Caco-2 (cell line): ENCODE results near the gene GNL2. TPM values are rescaled to one million over a fixed set of nuclear protein-coding genes. Genes with fewer than 3 reads are reported as not detected.
A peak's percentile ranks its signal among the peaks of the same experiment; 100 is the strongest.

Experiments
- Bru-seq: library from RNA; stranded (reverse); fragments of 400-500 nt; gene quantifications from one replicate; lab custom pipeline; 2021; lab: Mats Ljungman, UMichigan
- BruChase-seq, 2 experiments: library from RNA; stranded (reverse); fragments of 400-500 nt; gene quantifications; one replicate each; lab custom pipeline; 2021; lab: Mats Ljungman, UMichigan
- BruUV-seq: library from RNA; stranded (reverse); fragments of 400-500 nt; replicated peaks from 2 replicates; lab custom pipeline; 2021; lab: Mats Ljungman, UMichigan
- CTCF ChIA-PET: fragments of 300-600 bp; sonication (Branson Sonifier 250); formaldehyde crosslinking; loops from one replicate; lab custom pipeline; 2022; ENCODE audit warnings: antibody characterized with exemption; lab: Charles Lee
- POLR2A ChIA-PET: fragments of 300-600 bp; sonication (Branson Sonifier 250); formaldehyde crosslinking; loops from one replicate; lab custom pipeline; 2022; ENCODE audit warnings: antibody characterized with exemption; lab: Charles Lee
- DNase-seq, 2 experiments: peaks; one replicate each; pipeline versions ENCODE4 v3.0.0 to v3.0.0-alpha.2; 2020 to 2022
- H3K27me3 ChIP-seq: replicated peaks from 2 replicates; pipeline ENCODE4 v1.6.0; 2011; ENCODE audit warnings: low read length; ENCODE audit not compliant: control insufficient read depth, insufficient read depth
- H3K36me3 ChIP-seq: 2 replicates; pipeline ENCODE4 v1.5.1; 2011; ENCODE audit warnings: low read length; ENCODE audit not compliant: control insufficient read depth, insufficient read depth
- H3K4me1 ChIP-seq: fragments of 250-450 bp; sonication (Bioruptor Pico); 2 replicates; pipeline ENCODE4 v1.5.1; 2020; ENCODE audit warnings: mild to moderate bottlenecking
- H3K4me3 ChIP-seq: 2 replicates; pipeline ENCODE4 v1.5.1; 2011; ENCODE audit warnings: low read depth, mild to moderate bottlenecking, control low read depth, low read length
- H3K9me3 ChIP-seq: fragments of 250-450 bp; sonication (Bioruptor Pico); 2 replicates; pipeline ENCODE4 v1.5.1; 2020; ENCODE audit warnings: mild to moderate bottlenecking, moderate library complexity
- H3K27ac Mint-ChIP-seq: one replicate; pipeline ENCODE4 v1.8.0; 2022; ENCODE audit warnings: mixed read lengths; ENCODE audit not compliant: unreplicated experiment
- H3K27me3 Mint-ChIP-seq: one replicate; pipeline ENCODE4 v1.8.0; 2022; ENCODE audit warnings: mixed read lengths; ENCODE audit not compliant: insufficient read depth, unreplicated experiment
- H3K36me3 Mint-ChIP-seq: one replicate; pipeline ENCODE4 v1.8.0; 2022; ENCODE audit warnings: mild to moderate bottlenecking, mixed read lengths; ENCODE audit not compliant: insufficient read depth, unreplicated experiment
- H3K4me1 Mint-ChIP-seq: one replicate; pipeline ENCODE4 v1.8.0; 2022; ENCODE audit warnings: low read depth, mixed read lengths; ENCODE audit not compliant: unreplicated experiment
- H3K4me3 Mint-ChIP-seq: one replicate; pipeline ENCODE4 v1.8.0; 2022; ENCODE audit warnings: mild to moderate bottlenecking, moderate library complexity, mixed read lengths; ENCODE audit not compliant: unreplicated experiment
- H3K9me3 Mint-ChIP-seq: one replicate; pipeline ENCODE4 v1.8.0; 2022; ENCODE audit warnings: mixed read lengths; ENCODE audit not compliant: unreplicated experiment
- CTCF ChIP-seq, 2 experiments: fragments of 200-600 bp in 1 of 2; IDR thresholded peaks; 1 replicate in 1 of 2; 2 replicates in 1 of 2; pipeline versions ENCODE4 v1.5.1 to v1.8.0; 2011 to 2022; ENCODE audit warnings: antibody characterized with exemption in 1 of 2, control low read depth in 1 of 2, inconsistent platforms in 1 of 2, low read depth in 1 of 2, low read length in 1 of 2, mild to moderate bottlenecking in 1 of 2, moderate library complexity in 1 of 2; ENCODE audit not compliant: insufficient read depth in 1 of 2, severe bottlenecking in 1 of 2, unreplicated experiment in 1 of 2
- intact Hi-C: fragments of 100-400 bp; cut with micrococcal nuclease; formaldehyde crosslinking; loops from one replicate; pipeline ENCODE4 v1.10.0; 2022; ENCODE audit not compliant: unreplicated experiment
- long read RNA-seq: library from polyadenylated mRNA; stranded (forward); transcript quantifications from one replicate; pipeline ENCODE4 v2.0.0, GENCODE V29; 2022
- total RNA-seq: library from RNA; stranded (reverse); gene quantifications from 2 replicates; pipeline ENCODE4 v1.2.3, GENCODE V29; 2022

GNL2 gene
- total RNA-seq (51.6 and 53.8 TPM in 2 replicates), Bru-seq, nascent RNA (percentile 82 among the genes with signal in this experiment), BruChase-seq, experiment 1, labeled RNA remaining after a 2-hour chase (percentile 85 among the genes with signal in this experiment), BruChase-seq, experiment 2, labeled RNA remaining after a 6-hour chase (percentile 88 among the genes with signal in this experiment)
- long read RNA-seq, transcript GNL2-201 (16 exons, 2,334 nt), result major isoform, 70 of 86 reads
- long read RNA-seq, partial matches to known transcripts, result 5 of 86 reads
- long read RNA-seq, other reads (novel, unspliced or antisense), result 8 of 86 reads

DNA sequence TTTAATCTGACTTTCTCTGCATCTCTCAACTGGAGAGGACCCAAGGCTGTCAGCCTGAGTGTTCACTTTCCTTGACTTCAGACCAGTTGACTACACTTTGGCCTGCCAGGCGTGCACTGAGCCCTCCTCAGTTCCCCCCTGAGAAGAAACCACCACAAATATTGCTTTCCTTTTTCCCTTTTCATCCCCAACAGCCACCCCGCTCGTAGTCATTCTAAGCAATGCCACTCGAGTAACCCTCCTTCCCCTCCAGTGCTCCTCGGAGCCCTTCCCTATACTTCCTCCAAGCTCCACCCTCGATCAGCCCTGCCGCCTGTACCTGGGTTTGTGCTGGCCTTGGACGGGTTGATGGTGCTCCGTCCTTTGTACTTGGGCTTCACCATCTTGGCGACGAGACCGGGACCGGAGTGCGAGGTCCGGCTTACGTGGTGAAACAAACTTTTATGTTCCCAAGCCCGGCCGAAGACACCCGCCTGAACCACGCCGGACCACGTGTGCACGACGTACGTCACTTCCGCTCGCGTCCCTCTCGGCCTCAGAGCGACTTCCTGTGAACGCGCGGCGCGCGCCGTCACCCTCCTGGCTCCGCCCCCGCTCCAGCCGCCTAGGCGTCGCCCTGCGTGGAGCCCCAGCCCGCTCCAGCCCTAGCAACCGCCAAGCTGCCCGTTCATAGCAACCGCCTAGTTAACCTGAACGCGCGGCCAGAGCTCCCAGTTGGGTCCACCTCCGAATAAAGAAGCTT is at the start of gene GNL2:
Gene GNL2, minus strand, starts transcription at position 498 of the 742 bp plus-strand sequence. Its CDS starts 115 bp downstream, at position 383.
- Mint-ChIP-seq H3K36me3 (peaks cover 30% of the 10 kb centered on the region), H3K4me1 (no peaks in the 10 kb centered on the region), H3K4me3 (peak within 1 kb of the TSS; percentile 100), H3K27me3 (no peaks in the 10 kb centered on the region), H3K27ac (peak within 1 kb of the TSS; percentile 100), H3K9me3 (no peaks in the 10 kb centered on the region)
- 0 out of 2 replicates have a peak, but pooled peaks cover 6% of the 10 kb centered on the region for H3K4me1 ChIP-seq
- no peaks in the 10 kb centered on the region for H3K9me3 ChIP-seq
- ChIA-PET POLR2A (interaction anchor here (0.6 to 1.4 kb wide), 3 partner anchors 16 to 96 kb away, joined by 3 to 4 read pairs (median 3); a partner anchor contains a TSS), CTCF (interaction anchor here (1.4 kb wide), 2 partner anchors 81 to 95 kb away, joined by 4 to 5 read pairs; partner anchors contain the start of gene MEAF6)
- no peaks in the 10 kb centered on the region for H3K36me3 ChIP-seq
- TSS peak; percentile 60 for BruUV-seq
- peak within 1 kb of the TSS; percentile 53 for H3K4me3 ChIP-seq
- intact Hi-C loops, result no loop called here
- no peaks in the 10 kb centered on the region for H3K27me3 ChIP-seq
- DNase-seq, result peak; percentile 91 to 94
- no peak for TF ChIP-seq CTCF (IDR thresholded peaks at IDR 0.05; ENCODE audit: insufficient read depth in 1 of 2, low read depth in 1 of 2, low read length in 1 of 2, severe bottlenecking in 1 of 2, unreplicated experiment in 1 of 2)

DNA sequence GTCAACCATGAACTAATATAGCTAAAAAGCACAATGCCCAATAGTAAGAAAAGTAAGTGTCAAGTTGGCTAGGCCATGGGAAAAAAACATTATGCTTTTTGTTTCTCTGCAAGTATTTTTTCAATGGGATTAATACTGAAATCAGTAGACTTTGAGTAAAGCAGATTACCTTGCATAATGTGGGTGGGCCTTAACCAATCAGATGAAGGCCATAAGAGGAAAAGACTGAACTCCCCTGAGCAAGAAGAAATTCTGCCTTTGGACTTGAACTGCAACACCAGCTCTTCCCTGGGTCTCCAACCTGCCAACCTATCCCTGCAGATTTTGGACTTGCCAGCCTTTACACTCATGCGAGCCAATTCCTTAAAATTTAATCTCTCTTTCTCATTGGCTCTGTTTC is 45.3 kb upstream of the GNL2 start:
- no peaks in the 10 kb centered on the region for H3K36me3 ChIP-seq
- TF ChIP-seq CTCF (IDR thresholded peaks at IDR 0.05; ENCODE audit: insufficient read depth in 1 of 2, low read depth in 1 of 2, low read length in 1 of 2, severe bottlenecking in 1 of 2, unreplicated experiment in 1 of 2), result no peak
- Mint-ChIP-seq H3K4me3 (no peak overlapping the region), H3K9me3 (no peaks in the 10 kb centered on the region), H3K36me3 (no peaks in the 10 kb centered on the region), H3K27me3 (peaks cover 11% of the 10 kb centered on the region), H3K27ac (no peak overlapping the region), H3K4me1 (no peaks in the 10 kb centered on the region)
- intact Hi-C loops, result no loop called here
- 0 out of 2 replicates have a peak, but pooled peaks cover 1% of the 10 kb centered on the region for H3K27me3 ChIP-seq
- H3K9me3 ChIP-seq, result no peaks in the 10 kb centered on the region
- H3K4me3 ChIP-seq, result no peak overlapping the region
- no TSS peak for BruUV-seq
- ChIA-PET CTCF (no interaction called here), POLR2A (no interaction called here)
- no peaks in the 10 kb centered on the region for H3K4me1 ChIP-seq
- no peak for DNase-seq

GRCh38 chr1:37636435-37636834 is 40.7 kb upstream of the GNL2 start:
- Histone ChIP-seq H3K4me1 (0 out of 2 replicates have a peak, but pooled peaks cover 5% of the 10 kb centered on the region), H3K27me3 (peaks cover 3% of the 10 kb centered on the region; the same call in 1 of the 2 replicates), H3K4me3 (no peak overlapping the region), H3K36me3 (no peaks in the 10 kb centered on the region), H3K9me3 (no peaks in the 10 kb centered on the region)
- no peaks in the 10 kb centered on the region for H3K9me3 Mint-ChIP-seq
- H3K4me3 Mint-ChIP-seq, result no peak overlapping the region
- H3K27ac Mint-ChIP-seq, result no peak overlapping the region
- DNase-seq, result no peak
- POLR2A ChIA-PET, result no interaction called here
- H3K4me1 Mint-ChIP-seq, result no peaks in the 10 kb centered on the region
- H3K36me3 Mint-ChIP-seq, result no peaks in the 10 kb centered on the region
- no TSS peak for BruUV-seq
- intact Hi-C loops, result no loop called here
- no peak for TF ChIP-seq CTCF (IDR thresholded peaks at IDR 0.05; ENCODE audit: insufficient read depth in 1 of 2, low read depth in 1 of 2, low read length in 1 of 2, severe bottlenecking in 1 of 2, unreplicated experiment in 1 of 2)
- peaks cover 28% of the 10 kb centered on the region for H3K27me3 Mint-ChIP-seq
- CTCF ChIA-PET, result no interaction called here
